ENCODE data around the gene ENO4.

The ENO4 gene

DNA sequence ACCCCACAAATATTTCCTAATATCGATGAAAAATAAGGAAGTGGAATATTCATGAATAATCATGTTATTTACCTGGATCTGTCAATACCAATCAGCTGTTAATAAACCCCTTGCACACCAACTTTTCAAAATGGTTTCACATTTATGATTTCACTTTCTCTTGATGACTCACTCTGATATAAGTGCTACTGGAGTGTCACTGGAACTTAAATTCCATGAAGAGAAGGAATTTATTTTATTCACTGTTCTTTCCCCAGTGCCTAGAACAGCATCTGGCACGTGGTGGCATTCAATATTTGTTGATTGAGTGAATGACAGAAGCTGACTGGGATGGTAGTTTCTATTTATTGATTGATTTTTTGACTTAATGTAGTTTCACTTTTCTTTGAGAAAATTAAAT, 3.5 kb upstream of the ENO4 start:
- Histone ChIP-seq H3K9me3 (ENCODE audit: control insufficient read depth in 2 of 2, low read length in 2 of 2) (no peaks in the 10 kb centered on the region), H3K4me3 (ENCODE audit: low read length in 2 of 2) (no peak overlapping the region), H3K9ac (ENCODE audit: low read depth in 1 of 2, low read length in 2 of 2) (no peak overlapping the region), H3K27ac (ENCODE audit: low read depth in 2 of 2, low read length in 2 of 2) (no peak overlapping the region), H3K4me1 (ENCODE audit: control insufficient read depth in 2 of 2, insufficient read depth in 2 of 2, low read length in 2 of 2) (peaks cover 5 to 12% of the 10 kb centered on the region in 2 donors), H3K36me3 (ENCODE audit: control insufficient read depth in 2 of 2, insufficient read depth in 2 of 2, low read length in 2 of 2) (no peaks in the 10 kb centered on the region), H3K27me3 (ENCODE audit: control insufficient read depth in 2 of 2, insufficient read depth in 2 of 2, low read length in 2 of 2) (no peaks in the 10 kb centered on the region)

DNA sequence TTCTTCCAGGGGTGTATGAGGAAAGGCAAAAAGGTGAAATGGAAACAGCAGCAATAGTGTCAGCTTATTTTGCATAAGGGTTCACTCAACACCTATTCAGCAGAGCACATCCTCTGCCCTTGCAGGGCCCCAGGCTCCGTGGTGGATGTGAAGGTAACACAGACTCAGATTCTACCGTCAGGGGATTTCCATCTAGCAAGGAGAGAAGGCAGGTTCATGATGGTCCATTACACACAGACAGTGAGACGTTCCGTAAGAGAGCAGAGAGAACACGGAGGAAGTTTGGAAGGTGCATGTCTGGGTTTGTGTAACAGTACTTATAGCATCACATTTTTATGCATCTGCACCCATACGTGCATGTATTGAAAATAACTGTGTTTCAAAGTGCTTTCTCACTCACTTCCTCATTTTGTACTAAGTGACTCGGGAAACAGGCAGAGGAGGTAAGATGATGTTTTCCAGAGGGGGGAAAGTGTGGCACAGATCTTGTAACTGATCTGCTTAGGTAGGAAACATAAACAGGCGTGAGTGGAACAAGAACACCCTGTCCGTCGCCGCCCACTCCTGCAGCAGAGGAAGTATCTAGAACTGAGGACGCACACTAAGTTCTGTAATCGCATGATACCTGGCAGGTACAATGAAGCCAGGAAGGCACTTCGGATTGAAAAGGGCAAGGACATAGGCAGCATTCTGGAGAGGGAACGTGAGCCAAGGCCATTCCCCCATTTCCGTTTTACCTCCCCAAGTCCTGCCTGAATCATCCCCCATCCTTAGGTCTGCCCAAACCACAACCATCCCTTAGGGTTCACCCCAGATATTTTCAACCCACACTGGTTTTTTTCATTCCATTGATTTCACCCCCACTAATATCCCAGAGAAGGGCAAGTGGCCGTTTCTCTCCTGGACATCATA, 1.0 kb upstream of the ENO4 start:
- Histone ChIP-seq H3K27me3 (ENCODE audit: control insufficient read depth in 2 of 2, insufficient read depth in 2 of 2, low read length in 2 of 2) (no peaks in the 10 kb centered on the region), H3K9ac (ENCODE audit: low read depth in 1 of 2, low read length in 2 of 2) (peak overlapping the region; percentile 26 to 67), H3K36me3 (ENCODE audit: control insufficient read depth in 2 of 2, insufficient read depth in 2 of 2, low read length in 2 of 2) (no peaks in the 10 kb centered on the region), H3K27ac (ENCODE audit: low read depth in 2 of 2, low read length in 2 of 2) (peak overlapping the region in 1 of 2 donors; percentile 44), H3K4me1 (ENCODE audit: control insufficient read depth in 2 of 2, insufficient read depth in 2 of 2, low read length in 2 of 2) (peaks cover 5 to 12% of the 10 kb centered on the region in 2 donors), H3K4me3 (ENCODE audit: low read length in 2 of 2) (peak overlapping the region; percentile 83 to 88), H3K9me3 (ENCODE audit: control insufficient read depth in 2 of 2, low read length in 2 of 2) (no peaks in the 10 kb centered on the region)

GRCh38 chr10:116848944-116849247, 403 bp upstream of the ENO4 start:
- no peaks in the 10 kb centered on the region for H3K36me3 ChIP-seq (ENCODE audit: control insufficient read depth in 2 of 2, insufficient read depth in 2 of 2, low read length in 2 of 2)
- H3K4me3 ChIP-seq (ENCODE audit: low read length in 2 of 2) = peak overlapping the region; percentile 83 to 88
- peak overlapping the region; percentile 47 to 67 for H3K9ac ChIP-seq (ENCODE audit: low read depth in 1 of 2, low read length in 2 of 2)
- peak overlapping the region; percentile 44 to 49 for H3K27ac ChIP-seq (ENCODE audit: low read depth in 2 of 2, low read length in 2 of 2)
- peaks cover 5 to 12% of the 10 kb centered on the region in 2 donors for H3K4me1 ChIP-seq (ENCODE audit: control insufficient read depth in 2 of 2, insufficient read depth in 2 of 2, low read length in 2 of 2)
- no peaks in the 10 kb centered on the region for H3K27me3 ChIP-seq (ENCODE audit: control insufficient read depth in 2 of 2, insufficient read depth in 2 of 2, low read length in 2 of 2)
- H3K9me3 ChIP-seq (ENCODE audit: control insufficient read depth in 2 of 2, low read length in 2 of 2) = no peaks in the 10 kb centered on the region

GRCh38 chr10:116850058-116850611, 836 bp downstream of the ENO4 start:
- no peaks in the 10 kb centered on the region for H3K9me3 ChIP-seq (ENCODE audit: control insufficient read depth in 2 of 2, low read length in 2 of 2)
- peak overlapping the region; percentile 83 to 88 for H3K4me3 ChIP-seq (ENCODE audit: low read length in 2 of 2)
- H3K4me1 ChIP-seq (ENCODE audit: control insufficient read depth in 2 of 2, insufficient read depth in 2 of 2, low read length in 2 of 2) = peaks cover 5 to 12% of the 10 kb centered on the region in 2 donors
- peak overlapping the region; percentile 36 to 67 for H3K9ac ChIP-seq (ENCODE audit: low read depth in 1 of 2, low read length in 2 of 2)
- H3K27ac ChIP-seq (ENCODE audit: low read depth in 2 of 2, low read length in 2 of 2) = peak overlapping the region; percentile 21 to 49
- no peaks in the 10 kb centered on the region for H3K27me3 ChIP-seq (ENCODE audit: control insufficient read depth in 2 of 2, insufficient read depth in 2 of 2, low read length in 2 of 2)
- H3K36me3 ChIP-seq (ENCODE audit: control insufficient read depth in 2 of 2, insufficient read depth in 2 of 2, low read length in 2 of 2) = no peaks in the 10 kb centered on the region

- Histone ChIP-seq H3K4me3 (ENCODE audit: low read length in 2 of 2) (no peak overlapping the region), H3K9ac (ENCODE audit: low read depth in 1 of 2, low read length in 2 of 2) (no peak overlapping the region), H3K27me3 (ENCODE audit: control insufficient read depth in 2 of 2, insufficient read depth in 2 of 2, low read length in 2 of 2) (no peaks in the 10 kb centered on the region), H3K4me1 (ENCODE audit: control insufficient read depth in 2 of 2, insufficient read depth in 2 of 2, low read length in 2 of 2) (peaks cover 5 to 12% of the 10 kb centered on the region in 2 donors), H3K9me3 (ENCODE audit: control insufficient read depth in 2 of 2, low read length in 2 of 2) (no peaks in the 10 kb centered on the region), H3K27ac (ENCODE audit: low read depth in 2 of 2, low read length in 2 of 2) (no peak overlapping the region), H3K36me3 (ENCODE audit: control insufficient read depth in 2 of 2, insufficient read depth in 2 of 2, low read length in 2 of 2) (no peaks in the 10 kb centered on the region)
Observed at GRCh38 chr10:116852246-116852645, 2.9 kb downstream of the ENO4 start.

DNA sequence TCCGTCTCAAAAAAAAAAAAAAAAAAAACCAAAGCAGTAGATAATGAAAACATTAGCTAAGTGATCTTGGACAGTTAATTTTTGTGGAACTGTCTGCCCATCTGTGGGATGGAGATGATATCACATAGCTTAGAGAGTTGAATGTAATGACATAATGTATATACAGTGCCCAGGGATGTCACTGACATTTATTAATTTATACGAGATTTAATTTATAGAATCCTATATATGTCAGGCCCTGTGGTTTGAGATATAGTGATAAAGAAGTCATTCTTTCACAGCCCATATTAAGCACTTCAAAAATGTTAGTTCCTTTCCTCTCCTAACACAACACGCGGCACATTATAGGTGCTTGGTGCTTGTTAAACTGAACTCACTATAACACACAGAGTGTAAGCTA, 4.0 kb downstream of the ENO4 start:
- H3K27ac ChIP-seq (ENCODE audit: low read depth in 2 of 2, low read length in 2 of 2) = no peak overlapping the region
- H3K9me3 ChIP-seq (ENCODE audit: control insufficient read depth in 2 of 2, low read length in 2 of 2) = no peaks in the 10 kb centered on the region
- H3K9ac ChIP-seq (ENCODE audit: low read depth in 1 of 2, low read length in 2 of 2) = no peak overlapping the region
- no peaks in the 10 kb centered on the region for H3K27me3 ChIP-seq (ENCODE audit: control insufficient read depth in 2 of 2, insufficient read depth in 2 of 2, low read length in 2 of 2)
- no peak overlapping the region for H3K4me3 ChIP-seq (ENCODE audit: low read length in 2 of 2)
- H3K4me1 ChIP-seq (ENCODE audit: control insufficient read depth in 2 of 2, insufficient read depth in 2 of 2, low read length in 2 of 2) = peaks cover 5 to 12% of the 10 kb centered on the region in 2 donors
- H3K36me3 ChIP-seq (ENCODE audit: control insufficient read depth in 2 of 2, insufficient read depth in 2 of 2, low read length in 2 of 2) = no peaks in the 10 kb centered on the region

DNA sequence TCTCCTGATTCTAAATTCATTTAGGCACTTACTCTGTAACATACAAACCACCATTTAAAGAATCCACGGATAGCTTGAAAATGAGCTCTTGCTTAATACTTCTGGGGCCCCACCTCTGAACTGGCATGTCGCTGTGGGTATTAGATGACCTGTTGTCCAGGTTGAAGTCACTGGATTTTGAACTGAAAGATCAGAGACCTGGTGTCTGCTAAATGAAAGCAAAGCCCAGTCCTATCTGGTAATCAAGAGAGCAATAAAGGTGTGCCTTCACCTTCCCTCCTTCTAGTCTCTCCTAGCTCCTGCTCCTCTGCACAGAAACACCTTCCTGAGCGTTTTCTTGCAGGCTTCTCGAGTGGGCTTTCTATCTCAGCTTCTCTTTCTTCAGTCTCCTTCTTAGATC, 4.4 kb downstream of the ENO4 start:
- Histone ChIP-seq H3K9me3 (ENCODE audit: control insufficient read depth in 2 of 2, low read length in 2 of 2) (no peaks in the 10 kb centered on the region), H3K36me3 (ENCODE audit: control insufficient read depth in 2 of 2, insufficient read depth in 2 of 2, low read length in 2 of 2) (no peaks in the 10 kb centered on the region), H3K9ac (ENCODE audit: low read depth in 1 of 2, low read length in 2 of 2) (no peak overlapping the region), H3K27ac (ENCODE audit: low read depth in 2 of 2, low read length in 2 of 2) (no peak overlapping the region), H3K27me3 (ENCODE audit: control insufficient read depth in 2 of 2, insufficient read depth in 2 of 2, low read length in 2 of 2) (no peaks in the 10 kb centered on the region), H3K4me1 (ENCODE audit: control insufficient read depth in 2 of 2, insufficient read depth in 2 of 2, low read length in 2 of 2) (peaks cover 5 to 8% of the 10 kb centered on the region in 2 donors), H3K4me3 (ENCODE audit: low read length in 2 of 2) (no peak overlapping the region)

GRCh38 chr10:116857156-116857555, 7.9 kb downstream of the ENO4 start:
- Histone ChIP-seq H3K27me3 (ENCODE audit: control insufficient read depth in 2 of 2, insufficient read depth in 2 of 2, low read length in 2 of 2) (no peaks in the 10 kb centered on the region), H3K27ac (ENCODE audit: low read depth in 2 of 2, low read length in 2 of 2) (no peak overlapping the region), H3K36me3 (ENCODE audit: control insufficient read depth in 2 of 2, insufficient read depth in 2 of 2, low read length in 2 of 2) (no peaks in the 10 kb centered on the region), H3K9me3 (ENCODE audit: control insufficient read depth in 2 of 2, low read length in 2 of 2) (no peaks in the 10 kb centered on the region), H3K4me1 (ENCODE audit: control insufficient read depth in 2 of 2, insufficient read depth in 2 of 2, low read length in 2 of 2) (no peaks in the 10 kb centered on the region), H3K4me3 (ENCODE audit: low read length in 2 of 2) (no peak overlapping the region), H3K9ac (ENCODE audit: low read depth in 1 of 2, low read length in 2 of 2) (no peak overlapping the region)

DNA sequence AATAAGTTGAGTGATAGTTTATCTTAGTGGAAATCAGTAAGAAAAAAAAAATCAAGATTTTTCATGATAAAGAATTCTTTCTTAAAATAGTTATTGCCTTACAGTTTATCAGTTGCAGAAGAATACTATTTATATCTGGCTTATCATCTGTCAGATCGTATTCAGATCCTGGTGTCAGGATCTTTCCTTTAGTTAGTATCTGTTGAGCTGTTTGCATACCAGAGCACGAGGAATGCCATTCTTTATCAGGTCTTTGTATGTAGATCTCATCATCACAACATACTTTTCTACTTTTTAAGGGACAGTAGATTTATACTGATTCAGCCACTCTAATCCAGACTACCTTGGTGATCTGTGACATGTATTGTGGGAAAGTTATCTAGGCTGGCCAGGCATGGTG, 12.5 kb downstream of the ENO4 start:
- no peak overlapping the region for H3K27ac ChIP-seq (ENCODE audit: low read depth in 2 of 2, low read length in 2 of 2)
- H3K9me3 ChIP-seq (ENCODE audit: control insufficient read depth in 2 of 2, low read length in 2 of 2) = no peaks in the 10 kb centered on the region
- H3K9ac ChIP-seq (ENCODE audit: low read depth in 1 of 2, low read length in 2 of 2) = no peak overlapping the region
- H3K4me3 ChIP-seq (ENCODE audit: low read length in 2 of 2) = no peak overlapping the region
- no peaks in the 10 kb centered on the region for H3K4me1 ChIP-seq (ENCODE audit: control insufficient read depth in 2 of 2, insufficient read depth in 2 of 2, low read length in 2 of 2)
- no peaks in the 10 kb centered on the region for H3K27me3 ChIP-seq (ENCODE audit: control insufficient read depth in 2 of 2, insufficient read depth in 2 of 2, low read length in 2 of 2)
- H3K36me3 ChIP-seq (ENCODE audit: control insufficient read depth in 2 of 2, insufficient read depth in 2 of 2, low read length in 2 of 2) = no peaks in the 10 kb centered on the region

GRCh38 chr10:116864436-116864835, 15.1 kb downstream of the ENO4 start:
- no peaks in the 10 kb centered on the region for H3K4me1 ChIP-seq (ENCODE audit: control insufficient read depth in 2 of 2, insufficient read depth in 2 of 2, low read length in 2 of 2)
- no peak overlapping the region for H3K27ac ChIP-seq (ENCODE audit: low read depth in 2 of 2, low read length in 2 of 2)
- no peak overlapping the region for H3K4me3 ChIP-seq (ENCODE audit: low read length in 2 of 2)
- no peak overlapping the region for H3K9ac ChIP-seq (ENCODE audit: low read depth in 1 of 2, low read length in 2 of 2)
- no peaks in the 10 kb centered on the region for H3K36me3 ChIP-seq (ENCODE audit: control insufficient read depth in 2 of 2, insufficient read depth in 2 of 2, low read length in 2 of 2)
- H3K27me3 ChIP-seq (ENCODE audit: control insufficient read depth in 2 of 2, insufficient read depth in 2 of 2, low read length in 2 of 2) = no peaks in the 10 kb centered on the region
- no peaks in the 10 kb centered on the region for H3K9me3 ChIP-seq (ENCODE audit: control insufficient read depth in 2 of 2, low read length in 2 of 2)
